Measurements from ENCODE around the gene CT45A10. TPM values are rescaled to one million over a fixed set of nuclear protein-coding genes. Genes with fewer than 3 reads are reported as not detected.
"Not testable (repeated sequence)": the region's sequence is repeated elsewhere in the genome, so short reads cannot be mapped to it uniquely, and the experiment has no call there.

The CT45A10 gene
- total RNA-seq, 2 donors from 2014 or later: not detected

- no peaks in the 10 kb centered on the region for H3K27me3 ChIP-seq (replicated peaks; ENCODE audit: insufficient read depth)
- TF ChIP-seq, protein P1, sequence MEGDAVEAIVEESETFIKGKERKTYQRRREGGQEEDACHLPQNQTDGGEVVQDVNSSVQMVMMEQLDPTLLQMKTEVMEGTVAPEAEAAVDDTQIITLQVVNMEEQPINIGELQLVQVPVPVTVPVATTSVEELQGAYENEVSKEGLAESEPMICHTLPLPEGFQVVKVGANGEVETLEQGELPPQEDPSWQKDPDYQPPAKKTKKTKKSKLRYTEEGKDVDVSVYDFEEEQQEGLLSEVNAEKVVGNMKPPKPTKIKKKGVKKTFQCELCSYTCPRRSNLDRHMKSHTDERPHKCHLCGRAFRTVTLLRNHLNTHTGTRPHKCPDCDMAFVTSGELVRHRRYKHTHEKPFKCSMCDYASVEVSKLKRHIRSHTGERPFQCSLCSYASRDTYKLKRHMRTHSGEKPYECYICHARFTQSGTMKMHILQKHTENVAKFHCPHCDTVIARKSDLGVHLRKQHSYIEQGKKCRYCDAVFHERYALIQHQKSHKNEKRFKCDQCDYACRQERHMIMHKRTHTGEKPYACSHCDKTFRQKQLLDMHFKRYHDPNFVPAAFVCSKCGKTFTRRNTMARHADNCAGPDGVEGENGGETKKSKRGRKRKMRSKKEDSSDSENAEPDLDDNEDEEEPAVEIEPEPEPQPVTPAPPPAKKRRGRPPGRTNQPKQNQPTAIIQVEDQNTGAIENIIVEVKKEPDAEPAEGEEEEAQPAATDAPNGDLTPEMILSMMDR (IDR thresholded peaks at IDR 0.05): no peak
- no peak for DNase-seq (ENCODE audit: low spot score)
- H3K36me3 ChIP-seq: no peaks in the 10 kb centered on the region
- H3K4me3 ChIP-seq: no peak overlapping the region
- H3K9me3 ChIP-seq: no peaks in the 10 kb centered on the region
- no peak overlapping the region for H3K27ac ChIP-seq
- H3K4me1 ChIP-seq (ENCODE audit: control insufficient read depth in 1 of 2, low read depth in 2 of 2): no peaks in the 10 kb centered on the region
- no peak for ATAC-seq (ENCODE audit: insufficient number of reproducible peaks, low FRiP score, low read depth)
Measured at GRCh38 chrX:135914404-135914803, 21.2 kb upstream of the CT45A10 start.

GRCh38 chrX:135910251-135910650 is 17.0 kb upstream of the CT45A10 start:
- Histone ChIP-seq H3K27ac (no peak overlapping the region), H3K27me3 (replicated peaks; ENCODE audit: insufficient read depth) (no peaks in the 10 kb centered on the region), H3K4me3 (no peak overlapping the region), H3K4me1 (ENCODE audit: control insufficient read depth in 1 of 2, low read depth in 2 of 2) (no peaks in the 10 kb centered on the region), H3K9me3 (no peaks in the 10 kb centered on the region), H3K36me3 (no peaks in the 10 kb centered on the region)
- ATAC-seq (ENCODE audit: insufficient number of reproducible peaks, low FRiP score, low read depth) (no peak), DNase-seq (ENCODE audit: low spot score) (no peak)
- TF ChIP-seq, protein P1 (IDR thresholded peaks at IDR 0.05): no peak

GRCh38 chrX:135892781-135893180 is 463 bp downstream of the CT45A10 start:
- ATAC-seq (ENCODE audit: insufficient number of reproducible peaks, low FRiP score, low read depth) (no peak), DNase-seq (ENCODE audit: low spot score) (no peak)
- TF ChIP-seq, protein P1 (IDR thresholded peaks at IDR 0.05): no peak
- Histone ChIP-seq H3K36me3 (no peaks in the 10 kb centered on the region), H3K27ac (no peak overlapping the region), H3K9me3 (no peaks in the 10 kb centered on the region), H3K4me1 (ENCODE audit: control insufficient read depth in 1 of 2, low read depth in 2 of 2) (no peaks in the 10 kb centered on the region), H3K27me3 (replicated peaks; ENCODE audit: insufficient read depth) (no peaks in the 10 kb centered on the region), H3K4me3 (no peak overlapping the region)

- Histone ChIP-seq H3K4me1 (ENCODE audit: control insufficient read depth in 1 of 2, low read depth in 2 of 2) (no peaks in the 10 kb centered on the region), H3K9me3 (no peaks in the 10 kb centered on the region), H3K27me3 (replicated peaks; ENCODE audit: insufficient read depth) (no peaks in the 10 kb centered on the region), H3K36me3 (no peaks in the 10 kb centered on the region), H3K27ac (no peak overlapping the region), H3K4me3 (no peak overlapping the region)
- TF ChIP-seq, protein P1 (IDR thresholded peaks at IDR 0.05): no peak
- ATAC-seq (ENCODE audit: insufficient number of reproducible peaks, low FRiP score, low read depth): no peak
- no peak for DNase-seq (ENCODE audit: low spot score)
Measured at GRCh38 chrX:135890087-135890585, 3.1 kb downstream of the CT45A10 start.

- H3K36me3 ChIP-seq; H3K4me3 ChIP-seq; H3K4me1 ChIP-seq (ENCODE audit: control insufficient read depth in 1 of 2, low read depth in 2 of 2); ATAC-seq (ENCODE audit: insufficient number of reproducible peaks, low FRiP score, low read depth); DNase-seq (ENCODE audit: low spot score); H3K9me3 ChIP-seq; H3K27ac ChIP-seq; H3K27me3 ChIP-seq (replicated peaks; ENCODE audit: insufficient read depth): not testable (repeated sequence)
Measured at GRCh38 chrX:135888976-135889375, 4.3 kb downstream of the CT45A10 start.

GRCh38 chrX:135888230-135888629 is 5.0 kb downstream of the CT45A10 start:
- H3K4me1 ChIP-seq (ENCODE audit: control insufficient read depth in 1 of 2, low read depth in 2 of 2); ATAC-seq (ENCODE audit: insufficient number of reproducible peaks, low FRiP score, low read depth); H3K4me3 ChIP-seq; H3K27me3 ChIP-seq (replicated peaks; ENCODE audit: insufficient read depth); H3K27ac ChIP-seq; DNase-seq (ENCODE audit: low spot score); H3K9me3 ChIP-seq; H3K36me3 ChIP-seq: not testable (repeated sequence)

DNA sequence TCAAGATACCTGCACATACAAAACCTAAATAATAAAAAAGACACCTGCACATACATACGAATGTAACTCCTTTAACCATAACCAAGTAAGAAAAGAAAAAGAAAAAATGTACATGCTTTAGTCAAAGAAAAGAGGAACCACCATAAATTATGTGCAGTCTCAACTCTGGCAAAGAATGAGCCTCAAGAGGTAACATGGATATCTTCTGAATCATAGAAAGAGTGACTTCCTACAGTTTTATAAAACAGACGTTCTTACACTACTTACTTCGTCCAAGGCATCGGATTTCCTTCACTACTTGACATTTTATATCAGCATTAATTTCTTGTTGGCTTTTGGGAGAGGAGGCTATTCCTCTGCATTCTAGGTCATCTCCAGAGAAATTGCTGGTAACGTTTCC is 10.5 kb downstream of the CT45A10 start:
- ATAC-seq (ENCODE audit: insufficient number of reproducible peaks, low FRiP score, low read depth); DNase-seq (ENCODE audit: low spot score); H3K4me1 ChIP-seq (ENCODE audit: control insufficient read depth in 1 of 2, low read depth in 2 of 2); H3K4me3 ChIP-seq; H3K9me3 ChIP-seq; H3K36me3 ChIP-seq; H3K27me3 ChIP-seq (replicated peaks; ENCODE audit: insufficient read depth); H3K27ac ChIP-seq: not testable (repeated sequence)

GRCh38 chrX:135871712-135872111 is 21.5 kb downstream of the CT45A10 start, which contains the start of gene CT45A9:
TSS of gene CT45A9 (minus strand) at chrX:135871812. CDS start at chrX:135868061, 3,751 bp downstream.
- H3K27ac ChIP-seq; H3K4me1 ChIP-seq (ENCODE audit: control insufficient read depth in 1 of 2, low read depth in 2 of 2); ATAC-seq (ENCODE audit: insufficient number of reproducible peaks, low FRiP score, low read depth); H3K36me3 ChIP-seq; H3K27me3 ChIP-seq (replicated peaks; ENCODE audit: insufficient read depth); H3K4me3 ChIP-seq; H3K9me3 ChIP-seq; DNase-seq (ENCODE audit: low spot score): not testable (repeated sequence)

DNA sequence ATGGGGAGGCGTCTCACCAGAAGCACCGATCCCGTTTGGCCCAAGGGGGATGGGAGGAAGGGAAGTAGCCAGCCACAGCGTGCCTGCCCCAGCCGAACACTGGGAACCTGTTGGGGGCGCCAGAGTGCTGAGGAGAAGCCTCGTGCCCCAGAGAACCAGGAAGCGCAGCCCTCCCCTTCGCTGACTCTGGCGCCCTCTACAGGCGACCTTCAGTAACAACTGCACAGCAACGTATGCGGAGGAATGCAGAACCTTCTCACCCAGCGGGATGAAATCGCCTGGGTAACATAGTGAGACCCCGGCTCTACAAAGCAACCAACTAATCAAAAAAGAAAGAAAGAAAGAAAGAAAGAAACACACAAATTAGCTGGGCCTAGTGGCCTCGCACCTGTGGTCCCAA is 38.8 kb downstream of the CT45A10 start, which contains the start of gene CT45A8:
Gene CT45A8, minus strand, starts transcription at position 101 of the 400 bp plus-strand sequence. CDS start 3,755 bp downstream, outside the sequence.
- not testable (repeated sequence) for H3K27me3 ChIP-seq (replicated peaks; ENCODE audit: insufficient read depth); ATAC-seq (ENCODE audit: insufficient number of reproducible peaks, low FRiP score, low read depth); H3K36me3 ChIP-seq; H3K4me3 ChIP-seq; H3K9me3 ChIP-seq; H3K4me1 ChIP-seq (ENCODE audit: control insufficient read depth in 1 of 2, low read depth in 2 of 2); H3K27ac ChIP-seq; DNase-seq (ENCODE audit: low spot score)

Measured in thoracic aorta (tissue), 2 donors.